Activated B cell treated with CpG ODN at 0.5 μM for 24 hours (primary cell): ENCODE data around the gene PADI1. TPM values are rescaled to one million over a fixed set of nuclear protein-coding genes. Genes with fewer than 3 reads are reported as not detected.

Experiments used
- ATAC-seq: fragments of 200-7000 bp; cut with Tn5 transposase; one replicate; pipeline ENCODE4 v1.10.0; 2021; ENCODE audit warnings: low read depth, mild to moderate bottlenecking, moderate library complexity
- CTCF ChIA-PET: fragments of 350-600 bp; sonication (Branson Sonifier 250); formaldehyde crosslinking; loops from one replicate; lab custom pipeline; 2021; ENCODE audit warnings: antibody characterized with exemption; lab: Charles Lee
- POLR2A ChIA-PET: fragments of 350-600 bp; sonication (Branson Sonifier 250); formaldehyde crosslinking; loops from one replicate; lab custom pipeline; 2021; ENCODE audit warnings: antibody characterized with exemption; lab: Charles Lee
- DNase-seq: peaks from one replicate; pipeline ENCODE4 v3.0.0; 2022
- H3K27ac Mint-ChIP-seq: one replicate; pipeline ENCODE4 v1.8.0; 2020; ENCODE audit warnings: mixed read lengths
- H3K27me3 Mint-ChIP-seq: one replicate; pipeline ENCODE4 v1.8.0; 2021; ENCODE audit warnings: mixed read lengths
- H3K36me3 Mint-ChIP-seq: one replicate; pipeline ENCODE4 v1.8.0; 2021; ENCODE audit warnings: low read depth, mixed read lengths
- H3K4me1 Mint-ChIP-seq: one replicate; pipeline ENCODE4 v1.8.0; 2021; ENCODE audit warnings: mixed read lengths
- H3K4me3 Mint-ChIP-seq: one replicate; pipeline ENCODE4 v1.8.0; 2020; ENCODE audit warnings: mild to moderate bottlenecking, mixed read lengths
- H3K9me3 Mint-ChIP-seq: one replicate; pipeline ENCODE4 v1.8.0; 2020; ENCODE audit warnings: mixed read lengths
- CTCF ChIP-seq: fragments of 200-600 bp; IDR thresholded peaks from one replicate; pipeline ENCODE4 v1.8.0; 2022; ENCODE audit warnings: antibody characterized with exemption, mild to moderate bottlenecking
- intact Hi-C: fragments of 100-400 bp; cut with micrococcal nuclease; formaldehyde crosslinking; loops from one replicate; pipeline ENCODE4 v1.15.1; 2024
- total RNA-seq: library from RNA; stranded (reverse); gene quantifications from 2 replicates; pipeline ENCODE4 v1.2.3, GENCODE V29; 2022

The PADI1 gene
- total RNA-seq, 1 donor from 2014 or later = not detected

- peaks cover 7% of the 10 kb centered on the region for H3K27me3 Mint-ChIP-seq
- no peak for ATAC-seq
- H3K27ac Mint-ChIP-seq = no peak overlapping the region
- DNase-seq = no peak
- no peak for TF ChIP-seq CTCF
- H3K4me1 Mint-ChIP-seq = no peaks in the 10 kb centered on the region
- ChIA-PET CTCF (no interaction called here), POLR2A (no interaction called here)
- no peak overlapping the region for H3K4me3 Mint-ChIP-seq
- no peaks in the 10 kb centered on the region for H3K36me3 Mint-ChIP-seq
- no peaks in the 10 kb centered on the region for H3K9me3 Mint-ChIP-seq
- intact Hi-C loops = no loop called here
These were observed 67.7 kb downstream of the PADI1 start for GRCh38 chr1:17272646-17273045.

GRCh38 chr1:17273096-17273495, 68.2 kb downstream of the PADI1 start:
- H3K4me1 Mint-ChIP-seq = no peaks in the 10 kb centered on the region
- intact Hi-C loops = no loop called here
- DNase-seq (no peak), ATAC-seq (no peak)
- H3K4me3 Mint-ChIP-seq = no peak overlapping the region
- ChIA-PET CTCF (no interaction called here), POLR2A (no interaction called here)
- H3K27me3 Mint-ChIP-seq = peaks cover 7% of the 10 kb centered on the region
- no peak overlapping the region for H3K27ac Mint-ChIP-seq
- no peak for TF ChIP-seq CTCF
- H3K36me3 Mint-ChIP-seq = no peaks in the 10 kb centered on the region
- no peaks in the 10 kb centered on the region for H3K9me3 Mint-ChIP-seq

- no peak for TF ChIP-seq CTCF
- no peaks in the 10 kb centered on the region for H3K9me3 Mint-ChIP-seq
- DNase-seq = no peak
- H3K27me3 Mint-ChIP-seq = peaks cover 11% of the 10 kb centered on the region
- intact Hi-C loops = loop anchor here (1.0 kb wide), 1 partner anchor 214 kb away; no protein-coding TSS in a partner anchor
- ATAC-seq = no peak
- no peak overlapping the region for H3K4me3 Mint-ChIP-seq
- POLR2A ChIA-PET = no interaction called here
- no peaks in the 10 kb centered on the region for H3K36me3 Mint-ChIP-seq
- CTCF ChIA-PET = no interaction called here
- H3K27ac Mint-ChIP-seq = no peak overlapping the region
- H3K4me1 Mint-ChIP-seq = no peaks in the 10 kb centered on the region
These were observed 69.5 kb downstream of the PADI1 start for GRCh38 chr1:17274186-17275170.

GRCh38 chr1:17276568-17276967, 71.6 kb downstream of the PADI1 start:
- Mint-ChIP-seq H3K9me3 (no peaks in the 10 kb centered on the region), H3K4me3 (no peak overlapping the region), H3K4me1 (no peaks in the 10 kb centered on the region), H3K27me3 (peaks cover 11% of the 10 kb centered on the region), H3K27ac (no peak overlapping the region), H3K36me3 (no peaks in the 10 kb centered on the region)
- TF ChIP-seq CTCF = no peak
- DNase-seq = no peak
- POLR2A ChIA-PET = no interaction called here
- no peak for ATAC-seq
- CTCF ChIA-PET = no interaction called here
- intact Hi-C loops = no loop called here

- Mint-ChIP-seq H3K4me1 (peaks cover 5% of the 10 kb centered on the region), H3K27ac (no peak overlapping the region), H3K27me3 (peaks cover 15% of the 10 kb centered on the region), H3K4me3 (no peak overlapping the region), H3K9me3 (no peaks in the 10 kb centered on the region), H3K36me3 (no peaks in the 10 kb centered on the region)
- ATAC-seq = no peak
- ChIA-PET POLR2A (no interaction called here), CTCF (no interaction called here)
- intact Hi-C loops = no loop called here
- TF ChIP-seq CTCF = no peak
- DNase-seq = no peak
These were observed 72.7 kb downstream of the PADI1 start for GRCh38 chr1:17277511-17278159.
